Left ventricle myocardium inferior (tissue), 1 donor: ENCODE data around the gene PTP4A1. TPM values are rescaled to one million over a fixed set of nuclear protein-coding genes. Genes with fewer than 3 reads are reported as not detected.

Source experiments
- DNase-seq: peaks from one replicate; pipeline ENCODE4 v3.0.0-alpha.2; 2020
- H3K27ac ChIP-seq: fragments of 200-600 bp; replicated peaks from 2 replicates; pipeline ENCODE4 v1.8.0; 2021
- H3K27me3 ChIP-seq: fragments of 200-600 bp; 2 replicates; pipeline ENCODE4 v1.8.0; 2021; ENCODE audit warnings: low read depth
- H3K36me3 ChIP-seq: fragments of 200-600 bp; 2 replicates; pipeline ENCODE4 v1.8.0; 2021
- H3K4me1 ChIP-seq: fragments of 200-600 bp; 2 replicates; pipeline ENCODE4 v1.8.0; 2021
- H3K4me3 ChIP-seq: fragments of 200-600 bp; 2 replicates; pipeline ENCODE4 v1.8.0; 2021; ENCODE audit warnings: mild to moderate bottlenecking, moderate library complexity
- H3K9me3 ChIP-seq: fragments of 200-600 bp; replicated peaks from 2 replicates; pipeline ENCODE4 v1.8.0; 2021
- intact Hi-C: fragments of 100-400 bp; cut with micrococcal nuclease; formaldehyde crosslinking; loops from one replicate; pipeline ENCODE4 v1.11.0; 2022
- total RNA-seq: library from RNA; stranded (reverse); fragmentation: NEBNext Ultra II Directional; extraction: Animal tissue kit (Norgen Biotek cat#: 25700); gene quantifications from one replicate; pipeline ENCODE4 v1.2.1, GENCODE V29; 2021
- TF ChIP-seq, protein P1 (sequence below): fragments of 200-600 bp; IDR thresholded peaks from 2 replicates; pipeline ENCODE4 v1.8.0; 2021; ENCODE audit warnings: antibody characterized with exemption, mild to moderate bottlenecking, borderline replicate concordance
- donor health status: DM: no; HTN: yes; CAD: no; lungs with severe emphysema.

PTP4A1 gene
- total RNA-seq, 1 donor from 2014 or later, result 22.3 TPM

DNA sequence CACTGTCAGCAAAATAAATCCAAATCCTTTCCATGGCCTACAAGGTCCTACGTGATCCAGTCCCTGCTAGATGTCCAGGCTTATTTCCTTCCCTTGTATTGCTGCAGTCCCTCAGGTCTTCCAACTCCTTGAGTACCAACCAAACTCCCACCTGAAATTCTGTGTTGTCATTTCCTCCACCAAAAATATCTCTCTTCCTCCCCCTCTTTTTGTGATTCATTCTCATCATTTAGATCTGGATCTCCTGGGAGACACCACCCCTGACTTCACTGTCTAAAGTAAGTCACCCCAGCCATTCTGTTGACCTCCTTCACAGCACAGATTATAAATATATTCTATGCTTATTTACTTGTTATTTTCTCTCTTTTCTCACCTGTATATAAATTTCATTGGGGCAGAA lies 9.0 kb upstream of the PTP4A1 start:
- Histone ChIP-seq H3K27ac (no peak overlapping the region), H3K4me1 (no peaks in the 10 kb centered on the region)
- TF ChIP-seq, protein P1, sequence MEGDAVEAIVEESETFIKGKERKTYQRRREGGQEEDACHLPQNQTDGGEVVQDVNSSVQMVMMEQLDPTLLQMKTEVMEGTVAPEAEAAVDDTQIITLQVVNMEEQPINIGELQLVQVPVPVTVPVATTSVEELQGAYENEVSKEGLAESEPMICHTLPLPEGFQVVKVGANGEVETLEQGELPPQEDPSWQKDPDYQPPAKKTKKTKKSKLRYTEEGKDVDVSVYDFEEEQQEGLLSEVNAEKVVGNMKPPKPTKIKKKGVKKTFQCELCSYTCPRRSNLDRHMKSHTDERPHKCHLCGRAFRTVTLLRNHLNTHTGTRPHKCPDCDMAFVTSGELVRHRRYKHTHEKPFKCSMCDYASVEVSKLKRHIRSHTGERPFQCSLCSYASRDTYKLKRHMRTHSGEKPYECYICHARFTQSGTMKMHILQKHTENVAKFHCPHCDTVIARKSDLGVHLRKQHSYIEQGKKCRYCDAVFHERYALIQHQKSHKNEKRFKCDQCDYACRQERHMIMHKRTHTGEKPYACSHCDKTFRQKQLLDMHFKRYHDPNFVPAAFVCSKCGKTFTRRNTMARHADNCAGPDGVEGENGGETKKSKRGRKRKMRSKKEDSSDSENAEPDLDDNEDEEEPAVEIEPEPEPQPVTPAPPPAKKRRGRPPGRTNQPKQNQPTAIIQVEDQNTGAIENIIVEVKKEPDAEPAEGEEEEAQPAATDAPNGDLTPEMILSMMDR, result no peak

DNA sequence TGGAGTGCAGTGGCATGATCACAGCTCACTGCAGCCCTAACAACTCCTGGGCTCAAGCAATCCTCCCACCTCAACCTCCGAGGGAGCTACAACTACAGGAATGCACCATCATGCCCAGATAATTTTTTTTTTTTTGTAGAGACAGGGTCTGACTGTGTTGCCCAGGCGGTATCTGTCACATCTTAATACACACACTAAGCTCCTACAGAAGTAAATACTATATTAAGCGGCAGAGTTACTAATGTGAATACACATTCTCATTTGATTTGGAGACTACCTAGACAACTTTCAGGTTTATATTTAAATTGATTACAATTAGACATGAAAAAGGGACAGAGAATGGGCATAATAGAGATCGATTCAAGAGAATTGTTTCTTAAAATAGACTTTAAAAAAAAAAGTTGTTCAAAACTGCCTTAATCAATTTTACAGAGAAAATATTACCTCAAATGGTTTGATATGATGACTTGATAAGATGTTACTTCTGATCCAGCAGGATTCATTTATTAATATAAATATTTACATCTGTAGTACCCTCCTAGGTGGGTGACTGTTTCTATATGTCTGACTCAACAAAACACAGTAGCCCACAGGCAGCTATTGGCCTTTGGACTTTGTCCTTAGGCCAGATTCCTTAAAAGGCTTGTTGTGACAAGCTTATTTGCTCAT lies 7.1 kb upstream of the PTP4A1 start:
- Histone ChIP-seq H3K4me1 (no peaks in the 10 kb centered on the region), H3K4me3 (no peak overlapping the region), H3K27me3 (no peaks in the 10 kb centered on the region), H3K36me3 (no peaks in the 10 kb centered on the region), H3K27ac (no peak overlapping the region), H3K9me3 (peaks cover 11% of the 10 kb centered on the region)
- no peak for DNase-seq
- TF ChIP-seq, protein P1, result no peak
- intact Hi-C loops, result no loop called here

More for the DNA sequence above, 9.0 kb upstream of the PTP4A1 start:
- Histone ChIP-seq H3K4me3 (no peak overlapping the region), H3K9me3 (peaks cover 11% of the 10 kb centered on the region), H3K36me3 (no peaks in the 10 kb centered on the region), H3K27me3 (no peaks in the 10 kb centered on the region)
- DNase-seq, result no peak
- intact Hi-C loops, result no loop called here

DNA sequence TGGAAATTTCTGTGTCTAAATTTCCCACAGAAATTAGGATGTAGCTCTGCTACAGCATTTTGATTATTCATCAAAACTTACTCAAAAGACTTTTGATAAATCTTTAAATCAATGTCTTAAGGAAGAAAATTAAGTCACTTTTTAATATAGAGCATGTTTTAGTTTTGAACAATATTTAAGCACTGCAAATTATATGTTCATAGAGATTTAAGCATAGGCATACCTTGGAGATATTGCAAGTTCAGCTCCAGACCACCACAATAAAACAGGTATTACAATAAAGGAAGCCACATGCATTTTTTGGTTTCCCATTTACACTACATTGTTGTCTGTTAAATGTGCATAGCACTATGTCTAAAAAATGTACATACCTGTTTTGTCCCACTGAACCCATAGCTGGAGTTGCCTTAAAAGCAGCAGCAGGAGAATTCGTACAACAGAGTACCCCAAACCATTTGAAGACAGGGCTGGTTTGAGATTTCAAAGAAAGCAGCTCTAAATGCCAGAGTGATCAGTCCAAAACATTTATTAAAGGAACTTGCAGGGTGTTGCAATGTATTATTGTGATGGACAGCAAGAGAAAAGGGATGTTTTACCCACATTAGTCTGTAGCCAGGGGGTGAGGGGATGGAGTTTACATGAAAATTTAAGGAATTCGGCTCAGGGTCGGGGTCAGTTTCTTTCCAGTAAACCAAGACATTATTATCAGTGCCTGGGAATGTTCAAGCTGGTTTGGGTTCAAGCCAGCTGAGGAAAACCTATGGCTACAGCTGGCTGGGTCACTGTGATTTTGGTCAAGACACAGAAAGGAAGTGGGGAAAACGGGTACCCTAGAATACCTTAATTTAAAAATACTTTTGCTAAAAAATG lies 6.3 kb upstream of the PTP4A1 start:
- no peaks in the 10 kb centered on the region for H3K27me3 ChIP-seq
- DNase-seq, result no peak
- H3K36me3 ChIP-seq, result no peaks in the 10 kb centered on the region
- H3K27ac ChIP-seq, result no peak overlapping the region
- intact Hi-C loops, result no loop called here
- H3K4me1 ChIP-seq, result no peaks in the 10 kb centered on the region
- TF ChIP-seq, protein P1, result no peak
- H3K9me3 ChIP-seq, result peaks cover 11% of the 10 kb centered on the region
- no peak overlapping the region for H3K4me3 ChIP-seq

DNA sequence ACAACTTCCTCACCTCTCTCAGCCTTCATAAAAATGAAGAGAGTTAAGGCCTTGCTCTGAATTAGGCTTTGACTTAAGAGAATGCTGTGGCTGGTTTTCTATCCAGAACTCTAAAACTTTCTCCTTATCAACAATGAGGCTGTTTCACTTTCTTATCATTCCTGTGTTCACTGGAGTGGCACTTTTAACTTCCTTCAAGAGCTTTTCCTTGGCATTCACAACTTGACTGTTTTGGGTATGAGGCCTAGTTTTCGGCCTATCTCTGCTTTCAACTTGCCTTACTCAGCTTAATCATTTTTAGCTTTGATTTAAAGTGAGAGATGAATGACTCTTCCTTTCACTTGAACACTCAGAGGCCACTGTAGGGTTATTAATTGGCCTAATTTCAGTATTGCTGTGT lies 4.3 kb upstream of the PTP4A1 start:
- TF ChIP-seq, protein P1, result no peak
- Histone ChIP-seq H3K9me3 (peaks cover 11% of the 10 kb centered on the region), H3K4me3 (no peak overlapping the region), H3K27ac (no peak overlapping the region), H3K4me1 (peaks cover 15% of the 10 kb centered on the region), H3K27me3 (no peaks in the 10 kb centered on the region), H3K36me3 (no peaks in the 10 kb centered on the region)
- no peak for DNase-seq
- intact Hi-C loops, result no loop called here

DNA sequence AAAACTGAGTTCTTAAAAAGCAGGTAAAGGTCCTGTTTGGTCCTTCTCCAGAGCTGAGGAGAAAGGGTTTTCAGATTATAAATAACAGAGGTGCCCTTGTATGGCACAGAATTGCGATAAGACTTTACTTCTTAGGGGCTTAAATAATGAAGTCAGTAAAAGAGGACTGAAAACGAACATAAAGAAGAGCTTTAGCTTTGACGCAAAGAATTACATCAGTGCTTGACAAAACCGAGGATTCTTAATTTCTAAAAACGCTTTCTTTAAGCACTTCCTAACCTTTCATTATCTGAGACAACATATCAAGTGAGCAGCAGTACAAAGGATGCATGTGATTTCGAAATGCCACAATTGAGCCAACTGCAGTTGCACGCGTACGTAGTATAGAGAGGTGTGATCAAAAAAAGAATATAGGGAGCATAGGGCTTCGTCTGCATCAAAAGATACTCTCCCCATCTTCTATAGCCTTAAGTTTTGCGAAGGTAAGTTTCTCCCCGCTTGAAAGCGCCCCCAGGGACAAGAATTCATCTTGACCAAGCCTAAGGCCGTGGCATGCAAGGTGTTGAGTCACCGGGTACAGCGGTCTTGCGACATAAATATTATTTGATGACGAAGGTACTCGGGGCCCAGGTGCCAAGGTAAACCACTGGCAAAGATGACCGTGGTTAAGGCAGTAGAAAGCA lies 778 bp upstream of the PTP4A1 start:
- Histone ChIP-seq H3K9me3 (peaks cover 11% of the 10 kb centered on the region), H3K4me3 (peak overlapping the region; percentile 98), H3K4me1 (peaks cover 48% of the 10 kb centered on the region), H3K36me3 (peaks cover 2% of the 10 kb centered on the region), H3K27ac (peak overlapping the region; percentile 99), H3K27me3 (no peaks in the 10 kb centered on the region)
- peak; percentile 15 for DNase-seq
- intact Hi-C loops, result no loop called here
- TF ChIP-seq, protein P1, result no peak
